Endodermal cell (in vitro differentiated cells): Measurements from ENCODE around the gene ADGRD1. TPM values are rescaled to one million over a fixed set of nuclear protein-coding genes. Genes with fewer than 3 reads are reported as not detected.

Experiments used
- DNase-seq: peaks from one replicate; pipeline ENCODE4 v3.0.0-alpha.2; 2017
- H3K27ac ChIP-seq: 2 replicates; pipeline ENCODE4 v1.5.1; 2013; ENCODE audit warnings: mild to moderate bottlenecking, low read depth, low read length, moderate library complexity
- H3K27me3 ChIP-seq: 2 replicates; pipeline ENCODE4 v1.6.1; 2013; ENCODE audit warnings: mild to moderate bottlenecking, low read length, moderate library complexity; ENCODE audit not compliant: insufficient read depth, control insufficient read depth, poor library complexity, severe bottlenecking
- H3K36me3 ChIP-seq: 2 replicates; pipeline ENCODE4 v1.7.0; 2013; ENCODE audit warnings: mild to moderate bottlenecking, low read length, moderate library complexity; ENCODE audit not compliant: control insufficient read depth, insufficient read depth
- H3K4me1 ChIP-seq: one replicate; pipeline ENCODE4 v1.7.0; 2013; ENCODE audit warnings: low read length; ENCODE audit not compliant: control insufficient read depth, insufficient read depth
- H3K4me3 ChIP-seq: 2 replicates; pipeline ENCODE4 v1.5.1; 2013; ENCODE audit warnings: mild to moderate bottlenecking, low read length, moderate library complexity
- H3K9ac ChIP-seq: 2 replicates; pipeline ENCODE4 v1.6.1; 2013; ENCODE audit warnings: mild to moderate bottlenecking, low read length, moderate library complexity; ENCODE audit not compliant: poor library complexity, severe bottlenecking; ENCODE audit errors: extremely low read depth
- H3K9me3 ChIP-seq: 2 replicates; pipeline ENCODE4 v1.6.1; 2013; ENCODE audit warnings: mild to moderate bottlenecking, low read length, moderate library complexity; ENCODE audit not compliant: control insufficient read depth
- H3K27ac Mint-ChIP-seq: 2 replicates; pipeline ENCODE4 v1.8.0; 2020; ENCODE audit warnings: mixed read lengths
- H3K27me3 Mint-ChIP-seq: 2 replicates; pipeline ENCODE4 v1.8.0; 2021; ENCODE audit warnings: mild to moderate bottlenecking, mixed read lengths; ENCODE audit not compliant: insufficient read depth
- H3K36me3 Mint-ChIP-seq: 2 replicates; pipeline ENCODE4 v1.8.0; 2020; ENCODE audit warnings: low read depth, mixed read lengths
- H3K4me1 Mint-ChIP-seq: 2 replicates; pipeline ENCODE4 v1.8.0; 2020; ENCODE audit warnings: mixed read lengths
- H3K4me3 Mint-ChIP-seq: 2 replicates; pipeline ENCODE4 v1.8.0; 2020; ENCODE audit warnings: mild to moderate bottlenecking, moderate library complexity, mixed read lengths
- H3K9me3 Mint-ChIP-seq: 2 replicates; pipeline ENCODE4 v1.8.0; 2020; ENCODE audit warnings: mild to moderate bottlenecking, mixed read lengths
- CTCF ChIP-seq: fragments of 200-600 bp; sonication (generic); conservative IDR thresholded peaks from 2 replicates; pipeline ENCODE4 v1.5.0; 2021; ENCODE audit warnings: antibody characterized with exemption, mild to moderate bottlenecking
- WGBS, 2 experiments: methylation state at CpG; one replicate each; pipeline versions ENCODE4 v1.1.5 to v1.1.7; 2013; ENCODE audit warnings: missing lambda C conversion rate in 2 of 2, mixed read lengths in 1 of 2; ENCODE audit not compliant: insufficient coverage in 1 of 2, insufficient read length in 1 of 2; 5-methylcytosine and 5-hydroxymethylcytosine counted together
- total RNA-seq, 2 donors: library from RNA; stranded (reverse); fragmentation: NEBNext Ultra II Directional in 1 of 2; extraction: Animal tissue kit (Norgen Biotek cat#: 25700) in 1 of 2; gene quantifications; 2 replicates in 1 of 2; 3 replicates in 1 of 2; pipeline ENCODE4 v1.2.1, GENCODE V29; 2021

Gene ADGRD1
- total RNA-seq, 2 donors from 2014 or later: 1.3 to 2.9 TPM

GRCh38 chr12:131018808-131019397, 65.2 kb downstream of the ADGRD1 start:
- no peaks in the 10 kb centered on the region for H3K27me3 Mint-ChIP-seq
- 88 to 96% methylated on average over 13 to 16 of the region's 16 CpGs for WGBS, 2 experiments
- no peaks in the 10 kb centered on the region for H3K9me3 Mint-ChIP-seq

GRCh38 chr12:131020326-131021153, 66.8 kb downstream of the ADGRD1 start:
- Mint-ChIP-seq H3K4me1 (no peaks in the 10 kb centered on the region), H3K27ac (no peak overlapping the region), H3K4me3 (no peak overlapping the region), H3K36me3 (no peaks in the 10 kb centered on the region), H3K27me3 (no peaks in the 10 kb centered on the region), H3K9me3 (no peaks in the 10 kb centered on the region)
- Histone ChIP-seq H3K27ac (no peak overlapping the region), H3K4me3 (no peak overlapping the region), H3K4me1 (no peaks in the 10 kb centered on the region), H3K27me3 (no peaks in the 10 kb centered on the region), H3K9ac (no peak overlapping the region), H3K9me3 (no peaks in the 10 kb centered on the region), H3K36me3 (no peaks in the 10 kb centered on the region)
- 87 to 94% methylated on average over 11 to 13 of the region's 13 CpGs for WGBS, 2 experiments
- no peak for TF ChIP-seq CTCF
- DNase-seq: no peak

More at GRCh38 chr12:131018808-131019397, 65.2 kb downstream of the ADGRD1 start:
- no peak overlapping the region for H3K27ac ChIP-seq
- Mint-ChIP-seq H3K4me3 (no peak overlapping the region), H3K36me3 (no peaks in the 10 kb centered on the region), H3K4me1 (no peaks in the 10 kb centered on the region), H3K27ac (no peak overlapping the region)
- no peak overlapping the region for H3K4me3 ChIP-seq
- no peak overlapping the region for H3K9ac ChIP-seq
- DNase-seq: no peak
- H3K36me3 ChIP-seq: no peaks in the 10 kb centered on the region
- TF ChIP-seq CTCF: peak; percentile 42
- no peaks in the 10 kb centered on the region for H3K4me1 ChIP-seq
- no peaks in the 10 kb centered on the region for H3K9me3 ChIP-seq
- H3K27me3 ChIP-seq: no peaks in the 10 kb centered on the region

DNA sequence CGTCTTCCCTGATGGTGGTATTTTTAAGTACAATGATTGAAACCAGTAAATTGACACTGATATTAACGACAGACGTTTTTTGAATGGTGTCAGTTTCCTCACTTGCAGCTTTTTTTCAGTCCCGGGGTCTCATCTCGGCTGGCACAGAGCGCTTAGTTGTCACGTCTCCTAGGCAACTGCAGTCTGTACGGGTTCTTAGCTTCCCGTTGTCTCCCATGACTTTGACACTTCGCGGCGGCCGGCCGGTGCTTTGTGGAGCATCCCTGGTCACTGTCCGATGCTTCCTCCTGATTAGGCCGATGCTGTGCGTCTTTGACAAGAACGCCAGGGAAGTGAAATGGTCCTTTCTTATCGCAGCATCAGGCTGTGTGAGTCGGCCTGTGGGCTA, 67.4 kb downstream of the ADGRD1 start:
- Mint-ChIP-seq H3K4me3 (no peak overlapping the region), H3K36me3 (no peaks in the 10 kb centered on the region), H3K4me1 (no peaks in the 10 kb centered on the region), H3K9me3 (no peaks in the 10 kb centered on the region), H3K27me3 (no peaks in the 10 kb centered on the region), H3K27ac (no peak overlapping the region)
- Histone ChIP-seq H3K4me1 (no peaks in the 10 kb centered on the region), H3K27me3 (no peaks in the 10 kb centered on the region), H3K36me3 (no peaks in the 10 kb centered on the region), H3K27ac (no peak overlapping the region), H3K4me3 (no peak overlapping the region), H3K9ac (no peak overlapping the region), H3K9me3 (no peaks in the 10 kb centered on the region)
- no peak for TF ChIP-seq CTCF
- 88 to 89% methylated on average over 19 to 20 of the region's 20 CpGs for WGBS, 2 experiments
- DNase-seq: no peak
